HUES64 (cell line): ENCODE data around the gene KLHL30.

Source experiments
- H3K27ac ChIP-seq: 2 replicates; pipeline ENCODE4 v1.7.0; 2013; ENCODE audit warnings: low read depth, low read length, inconsistent platforms
- H3K27me3 ChIP-seq: 2 replicates; pipeline ENCODE4 v1.6.1; 2013; ENCODE audit warnings: mild to moderate bottlenecking, low read length; ENCODE audit not compliant: insufficient read depth
- H3K36me3 ChIP-seq: 2 replicates; pipeline ENCODE4 v1.6.1; 2013; ENCODE audit warnings: mild to moderate bottlenecking, low read length; ENCODE audit not compliant: insufficient read depth
- H3K4me1 ChIP-seq: 2 replicates; pipeline ENCODE4 v1.6.1; 2013; ENCODE audit warnings: mild to moderate bottlenecking, low read length, moderate library complexity; ENCODE audit not compliant: insufficient read depth
- H3K4me3 ChIP-seq: 2 replicates; pipeline ENCODE4 v1.5.1; 2013; ENCODE audit warnings: mild to moderate bottlenecking, low read length, moderate library complexity
- H3K9ac ChIP-seq: 2 replicates; pipeline ENCODE4 v1.6.1; 2013; ENCODE audit warnings: mild to moderate bottlenecking, low read depth, low read length
- H3K9me3 ChIP-seq: 2 replicates; pipeline ENCODE4 v1.6.1; 2013; ENCODE audit warnings: low read depth, low read length; ENCODE audit not compliant: insufficient read depth
- WGBS: fragments of 150-250, 120-280 bp; methylation state at CpG from one replicate; pipeline ENCODE4 v1.1.7; 2013; ENCODE audit warnings: missing lambda C conversion rate; 5-methylcytosine and 5-hydroxymethylcytosine counted together

KLHL30 gene

GRCh38 chr2:238097988-238098871 lies 40.2 kb upstream of the KLHL30 start:
- Histone ChIP-seq H3K4me3 (no peak overlapping the region), H3K9ac (no peak overlapping the region), H3K4me1 (peaks cover 12% of the 10 kb centered on the region), H3K27me3 (no peaks in the 10 kb centered on the region), H3K27ac (no peak overlapping the region), H3K9me3 (no peaks in the 10 kb centered on the region), H3K36me3 (0 out of 2 replicates have a peak, but pooled peaks cover 10% of the 10 kb centered on the region)
- WGBS: 83% methylated on average over 36 of the region's 37 CpGs

DNA sequence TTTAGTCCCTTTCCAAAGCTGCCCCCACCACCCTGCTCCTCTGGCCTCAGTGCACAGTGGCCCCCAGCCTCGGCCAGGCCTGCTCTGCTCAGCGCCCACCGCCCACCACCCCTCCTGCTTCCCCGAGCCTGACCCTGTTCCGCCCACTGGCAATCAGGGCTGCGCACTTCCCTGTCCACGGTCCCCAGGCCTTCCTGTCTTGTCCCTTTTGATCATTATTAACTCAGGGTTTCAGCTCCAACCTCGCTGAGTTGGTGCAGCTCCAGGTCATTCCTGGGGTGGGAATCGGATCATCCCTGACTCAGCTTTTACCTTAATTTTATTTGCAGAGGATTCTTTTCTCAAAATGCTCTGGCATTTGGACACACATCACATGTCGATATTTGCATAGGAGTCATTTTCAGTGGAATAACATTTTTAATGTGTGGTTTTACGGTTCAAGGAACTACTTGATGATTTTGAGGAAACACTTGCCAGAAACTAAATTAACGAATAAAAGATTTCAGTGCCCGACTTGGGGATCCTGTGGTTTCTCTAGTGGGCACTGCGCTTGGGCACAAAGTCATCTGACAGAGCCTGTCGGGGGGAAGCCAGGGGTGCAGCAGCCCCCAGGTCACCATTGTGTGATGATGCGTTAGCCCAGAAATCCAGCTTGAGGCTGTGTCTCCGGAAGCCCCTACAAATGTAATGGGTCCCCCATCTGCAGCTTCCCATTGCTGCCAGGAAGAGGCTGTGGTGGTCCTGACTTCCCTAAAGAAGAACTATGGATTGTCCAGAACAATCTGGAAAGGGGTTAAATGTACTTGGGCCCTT lies 39.4 kb upstream of the KLHL30 start:
- WGBS: 92% methylated on average over 17 of the region's 17 CpGs
- no peak overlapping the region for H3K4me3 ChIP-seq
- no peak overlapping the region for H3K27ac ChIP-seq
- 0 out of 2 replicates have a peak, but pooled peaks cover 10% of the 10 kb centered on the region for H3K36me3 ChIP-seq
- no peaks in the 10 kb centered on the region for H3K27me3 ChIP-seq
- H3K9me3 ChIP-seq: no peaks in the 10 kb centered on the region
- H3K9ac ChIP-seq: no peak overlapping the region
- peaks cover 12% of the 10 kb centered on the region for H3K4me1 ChIP-seq

DNA sequence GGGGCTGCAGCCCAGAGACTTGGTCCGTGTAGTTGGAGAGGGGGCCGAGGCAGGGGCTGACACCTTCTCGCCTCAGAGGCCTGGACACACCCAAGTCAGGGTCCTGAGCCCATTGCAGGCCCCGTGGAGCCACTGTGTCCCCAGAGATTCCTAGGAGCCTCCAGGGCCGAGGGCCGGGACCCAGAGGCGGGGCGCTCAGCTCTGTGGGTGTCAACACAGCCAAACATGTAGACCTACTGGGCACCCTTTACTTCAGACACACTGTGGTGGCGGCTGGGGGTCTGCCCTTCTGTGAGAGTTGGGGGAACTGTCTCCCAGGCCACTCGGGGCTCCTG lies 38.8 kb upstream of the KLHL30 start:
- Histone ChIP-seq H3K9ac (no peak overlapping the region), H3K4me3 (no peak overlapping the region), H3K36me3 (0 out of 2 replicates have a peak, but pooled peaks cover 5% of the 10 kb centered on the region), H3K4me1 (peaks cover 12% of the 10 kb centered on the region), H3K27me3 (no peaks in the 10 kb centered on the region), H3K9me3 (no peaks in the 10 kb centered on the region), H3K27ac (no peak overlapping the region)
- 92% methylated on average over 10 of the region's 10 CpGs for WGBS

- H3K36me3 ChIP-seq: 0 out of 2 replicates have a peak, but pooled peaks cover 3% of the 10 kb centered on the region
- no peak within 1 kb of the TSS for H3K9ac ChIP-seq
- no peaks in the 10 kb centered on the region for H3K9me3 ChIP-seq
- no peak within 1 kb of the TSS for H3K27ac ChIP-seq
- no peaks in the 10 kb centered on the region for H3K27me3 ChIP-seq
- H3K4me3 ChIP-seq: no peak within 1 kb of the TSS
- peaks cover 12% of the 10 kb centered on the region for H3K4me1 ChIP-seq
- WGBS: 93% methylated on average over 37 of the region's 38 CpGs
Observed at GRCh38 chr2:238100049-238100820, 38.2 kb upstream of the KLHL30 start, which contains the start of gene ESPNL. Gene ESPNL (plus strand): TSS chr2:238100340. CDS start chr2:238100420, 80 bp downstream.

DNA sequence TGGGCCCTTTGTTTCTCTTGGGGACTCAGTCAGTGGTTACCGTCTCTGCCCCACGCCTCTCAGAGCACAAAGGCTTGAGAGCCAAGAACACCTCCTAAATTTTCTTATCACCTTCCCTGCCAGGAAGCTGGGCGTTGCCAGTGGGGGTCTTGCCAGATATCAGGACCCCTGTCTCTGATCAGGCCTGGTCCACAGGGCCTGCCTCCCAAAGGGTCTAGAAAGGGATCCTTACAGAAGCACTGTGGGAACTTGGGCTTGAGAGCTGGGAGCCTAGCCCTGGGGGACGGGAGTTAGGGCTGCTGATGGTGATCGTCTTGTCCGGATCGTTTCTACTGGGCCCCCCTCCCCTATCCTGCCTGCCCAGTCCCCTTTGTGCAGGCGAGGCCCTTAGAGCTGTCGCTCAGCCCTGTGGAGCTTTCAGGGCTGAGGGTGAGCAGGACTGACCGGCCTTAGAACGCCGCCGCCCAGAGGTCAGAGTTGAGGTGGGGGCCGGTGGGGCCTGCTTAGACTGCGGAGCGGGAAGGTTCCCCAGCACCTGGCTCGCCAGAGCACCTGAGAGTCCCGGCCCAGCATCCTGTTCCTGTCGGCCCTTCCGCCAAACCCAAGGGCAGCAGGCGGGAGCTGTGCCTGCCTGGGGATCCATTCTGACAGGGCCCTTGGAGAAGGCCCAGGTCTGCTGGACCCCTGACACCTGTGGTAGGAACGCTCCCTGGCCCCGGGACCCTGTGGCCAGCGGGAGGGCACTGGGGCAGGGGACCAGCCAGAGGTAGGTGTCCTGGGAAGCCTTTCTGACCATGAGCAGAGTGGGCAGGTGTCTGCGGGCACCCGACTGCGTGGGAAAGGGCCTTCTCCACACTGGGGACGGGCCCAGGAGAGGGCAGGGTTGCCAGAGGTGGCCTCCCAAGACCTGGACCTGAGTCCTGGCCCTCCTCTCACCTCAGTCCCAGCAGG lies 37.4 kb upstream of the KLHL30 start:
- Histone ChIP-seq H3K27ac (no peak overlapping the region), H3K4me3 (no peak overlapping the region), H3K4me1 (peaks cover 12% of the 10 kb centered on the region), H3K9ac (no peak overlapping the region), H3K36me3 (no peaks in the 10 kb centered on the region), H3K27me3 (no peaks in the 10 kb centered on the region), H3K9me3 (no peaks in the 10 kb centered on the region)
- 92% methylated on average over 28 of the region's 28 CpGs for WGBS

DNA sequence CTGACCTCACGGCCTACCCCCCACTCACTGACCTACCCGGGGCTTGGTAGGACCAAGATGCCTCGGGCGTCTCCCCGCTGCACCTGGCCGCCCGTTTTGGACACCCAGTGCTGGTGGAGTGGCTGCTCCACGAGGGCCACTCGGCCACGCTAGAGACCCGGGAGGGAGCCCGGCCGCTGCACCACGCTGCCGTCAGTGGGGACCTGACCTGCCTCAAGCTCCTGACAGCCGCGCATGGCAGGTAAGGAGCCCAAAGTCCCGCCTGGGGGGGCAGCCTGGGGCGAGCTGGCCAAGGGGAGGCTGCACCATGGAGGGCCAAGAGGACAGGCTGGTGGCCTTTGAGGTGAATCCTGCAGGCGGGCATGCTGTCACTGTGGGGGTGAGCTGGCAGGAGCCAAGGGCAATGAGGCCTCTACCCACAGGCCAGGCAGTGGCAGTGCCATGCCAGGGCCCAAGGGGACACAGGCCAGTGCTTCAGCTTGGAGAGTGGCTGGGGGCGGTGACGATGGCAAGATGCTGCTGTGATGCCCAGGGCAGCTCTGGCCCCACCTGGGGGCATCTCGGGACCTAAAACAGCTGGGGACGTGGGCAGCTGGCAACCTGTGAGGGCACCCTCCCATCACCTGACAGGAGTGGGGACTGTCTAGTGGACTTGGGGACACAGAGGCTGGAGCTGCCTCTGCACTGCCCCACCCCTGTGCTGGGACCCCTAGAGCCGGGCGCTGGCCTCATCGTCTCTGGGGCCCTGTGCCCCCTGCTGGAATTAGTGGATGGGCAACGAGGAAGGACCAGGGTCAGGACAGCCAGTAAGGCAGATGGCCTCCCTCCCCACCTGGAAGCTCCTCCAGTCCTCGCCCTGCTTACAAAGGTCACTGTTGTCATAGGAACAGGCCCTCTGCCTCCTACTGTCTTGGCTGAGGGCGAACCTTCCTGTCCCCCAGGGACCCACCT lies 36.3 kb upstream of the KLHL30 start:
- Histone ChIP-seq H3K4me1 (peaks cover 5% of the 10 kb centered on the region; the same call in 1 of the 2 replicates), H3K27ac (no peak overlapping the region), H3K9me3 (no peaks in the 10 kb centered on the region), H3K27me3 (no peaks in the 10 kb centered on the region), H3K36me3 (no peaks in the 10 kb centered on the region), H3K9ac (no peak overlapping the region), H3K4me3 (no peak overlapping the region)
- WGBS: 92% methylated on average over 30 of the region's 30 CpGs

GRCh38 chr2:238102865-238103264 lies 35.6 kb upstream of the KLHL30 start:
- Histone ChIP-seq H3K27ac (no peak overlapping the region), H3K27me3 (no peaks in the 10 kb centered on the region), H3K9me3 (no peaks in the 10 kb centered on the region), H3K36me3 (no peaks in the 10 kb centered on the region), H3K4me3 (no peak overlapping the region), H3K9ac (no peak overlapping the region), H3K4me1 (peaks cover 5% of the 10 kb centered on the region; the same call in 1 of the 2 replicates)
- WGBS: 93% methylated on average over 10 of the region's 10 CpGs

DNA sequence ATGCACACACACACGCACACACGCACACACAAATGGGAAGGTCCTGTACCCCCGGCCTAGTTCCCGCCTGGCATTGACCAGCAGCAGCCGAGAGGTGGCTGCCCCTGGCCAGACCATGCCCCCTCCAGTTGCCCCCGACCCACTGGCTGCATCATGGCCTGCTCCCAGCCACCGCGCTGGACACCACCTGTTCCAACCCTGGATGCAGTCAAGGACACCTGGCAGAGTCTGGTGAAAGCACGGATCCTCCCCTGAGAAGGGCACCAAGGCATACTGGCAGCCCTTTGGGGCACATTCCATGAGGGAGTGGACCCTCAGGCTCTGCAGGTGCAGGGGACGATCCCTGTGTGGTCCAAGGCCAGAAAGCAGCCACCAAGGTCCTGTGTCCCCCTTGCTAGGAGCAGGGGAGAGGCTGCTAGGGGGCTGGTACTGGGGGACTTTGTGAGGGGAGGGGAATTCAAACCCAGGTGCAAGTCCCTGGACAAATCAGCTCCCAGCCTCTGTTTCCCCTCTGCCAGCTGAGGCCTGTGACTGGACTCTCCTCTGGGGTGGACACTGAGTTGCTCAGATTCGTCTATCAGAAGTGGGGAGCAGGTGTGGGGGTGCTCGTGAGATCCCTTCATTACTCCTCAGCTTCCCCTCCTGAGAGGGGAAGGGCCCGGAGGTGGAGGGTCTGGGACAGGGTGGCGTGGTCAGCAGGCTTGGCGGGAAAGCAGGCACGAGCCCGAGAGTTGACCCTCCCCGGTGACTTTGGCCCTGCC lies 34.8 kb upstream of the KLHL30 start:
- no peaks in the 10 kb centered on the region for H3K36me3 ChIP-seq
- H3K9ac ChIP-seq: no peak overlapping the region
- peaks cover 8% of the 10 kb centered on the region; the same call in 1 of the 2 replicates for H3K4me1 ChIP-seq
- no peaks in the 10 kb centered on the region for H3K9me3 ChIP-seq
- no peaks in the 10 kb centered on the region for H3K27me3 ChIP-seq
- H3K27ac ChIP-seq: no peak overlapping the region
- no peak overlapping the region for H3K4me3 ChIP-seq
- WGBS: 92% methylated on average over 17 of the region's 18 CpGs

GRCh38 chr2:238104226-238104690 lies 34.2 kb upstream of the KLHL30 start:
- Histone ChIP-seq H3K36me3 (no peaks in the 10 kb centered on the region), H3K4me3 (no peak overlapping the region), H3K4me1 (peaks cover 10% of the 10 kb centered on the region; the same call in 1 of the 2 replicates), H3K27ac (no peak overlapping the region), H3K9me3 (no peaks in the 10 kb centered on the region), H3K9ac (no peak overlapping the region), H3K27me3 (no peaks in the 10 kb centered on the region)
- 89% methylated on average over 14 of the region's 14 CpGs for WGBS
